C4-2B (cell line): ENCODE results near the gene DLG2.

Source experiments
- H3K27ac ChIP-seq: fragments of 450-650 bp; 2 replicates; pipeline ENCODE4 v1.5.1; 2017
- ZFX ChIP-seq: fragments of 450-650 bp; IDR thresholded peaks from 2 replicates; pipeline ENCODE4 v1.6.1; 2017
- TF ChIP-seq, protein P1 (sequence below): fragments of 450-650 bp; conservative IDR thresholded peaks from 2 replicates; pipeline ENCODE4 v1.5.1; 2017; ENCODE audit warnings: mild to moderate bottlenecking

DLG2 gene

DNA sequence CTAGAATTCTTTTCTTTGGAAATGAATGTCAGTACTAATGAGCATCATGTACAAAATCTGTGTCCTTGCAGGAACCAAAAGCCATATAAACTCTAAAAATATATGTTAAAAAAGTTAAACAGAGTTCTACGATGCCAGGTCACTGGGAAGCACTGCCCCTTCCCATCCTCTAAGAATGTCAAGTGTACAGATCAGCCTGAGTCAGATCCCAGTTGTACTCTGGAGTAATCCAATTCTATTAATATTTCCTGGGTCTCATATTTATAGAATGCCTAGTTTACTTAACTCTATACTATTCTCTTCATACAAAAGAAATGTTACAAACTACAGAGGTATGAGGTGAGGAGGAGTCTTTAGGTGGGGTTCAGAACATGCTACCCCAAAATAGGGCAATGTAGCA is 460.1 kb downstream of the DLG2 start:
- TF ChIP-seq, protein P1, sequence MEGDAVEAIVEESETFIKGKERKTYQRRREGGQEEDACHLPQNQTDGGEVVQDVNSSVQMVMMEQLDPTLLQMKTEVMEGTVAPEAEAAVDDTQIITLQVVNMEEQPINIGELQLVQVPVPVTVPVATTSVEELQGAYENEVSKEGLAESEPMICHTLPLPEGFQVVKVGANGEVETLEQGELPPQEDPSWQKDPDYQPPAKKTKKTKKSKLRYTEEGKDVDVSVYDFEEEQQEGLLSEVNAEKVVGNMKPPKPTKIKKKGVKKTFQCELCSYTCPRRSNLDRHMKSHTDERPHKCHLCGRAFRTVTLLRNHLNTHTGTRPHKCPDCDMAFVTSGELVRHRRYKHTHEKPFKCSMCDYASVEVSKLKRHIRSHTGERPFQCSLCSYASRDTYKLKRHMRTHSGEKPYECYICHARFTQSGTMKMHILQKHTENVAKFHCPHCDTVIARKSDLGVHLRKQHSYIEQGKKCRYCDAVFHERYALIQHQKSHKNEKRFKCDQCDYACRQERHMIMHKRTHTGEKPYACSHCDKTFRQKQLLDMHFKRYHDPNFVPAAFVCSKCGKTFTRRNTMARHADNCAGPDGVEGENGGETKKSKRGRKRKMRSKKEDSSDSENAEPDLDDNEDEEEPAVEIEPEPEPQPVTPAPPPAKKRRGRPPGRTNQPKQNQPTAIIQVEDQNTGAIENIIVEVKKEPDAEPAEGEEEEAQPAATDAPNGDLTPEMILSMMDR, result no peak
- TF ChIP-seq ZFX, result no peak
- H3K27ac ChIP-seq, result no peak overlapping the region

- no peak for TF ChIP-seq ZFX
- TF ChIP-seq, protein P1, result no peak
- no peak overlapping the region for H3K27ac ChIP-seq
Measured at GRCh38 chr11:85165819-85166218, 461.3 kb downstream of the DLG2 start.

- no peak overlapping the region for H3K27ac ChIP-seq
- no peak for TF ChIP-seq ZFX
- TF ChIP-seq, protein P1, result no peak
Measured at GRCh38 chr11:85164743-85165142, 462.4 kb downstream of the DLG2 start.

- H3K27ac ChIP-seq, result no peak overlapping the region
- no peak for TF ChIP-seq ZFX
- TF ChIP-seq, protein P1, result no peak
Measured at GRCh38 chr11:85154294-85154693, 472.9 kb downstream of the DLG2 start.

DNA sequence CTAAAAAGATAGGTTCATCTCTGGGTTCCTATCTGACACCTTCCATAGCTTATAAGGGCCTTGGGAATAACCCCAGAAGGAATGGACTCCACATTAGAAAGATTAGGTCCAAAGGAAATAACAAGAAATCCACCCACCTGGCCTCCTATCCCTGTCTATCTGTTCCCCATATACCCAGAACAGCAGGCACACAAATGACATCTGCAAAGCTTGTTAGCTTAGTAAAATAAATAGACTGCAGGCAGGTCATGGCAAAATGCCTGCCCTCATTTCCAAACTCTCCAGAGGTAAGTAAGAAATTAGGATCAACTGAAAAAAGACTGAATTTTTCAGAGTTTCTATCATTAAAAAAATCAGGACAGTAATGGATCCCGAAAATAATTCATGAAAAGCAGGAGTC is 489.5 kb downstream of the DLG2 start:
- TF ChIP-seq ZFX, result no peak
- TF ChIP-seq, protein P1, result no peak
- H3K27ac ChIP-seq, result no peak overlapping the region; the same call in 1 of the 2 replicates

- TF ChIP-seq, protein P1, result no peak
- TF ChIP-seq ZFX, result no peak
- H3K27ac ChIP-seq, result no peak overlapping the region
Measured at GRCh38 chr11:85133636-85134035, 493.5 kb downstream of the DLG2 start.

DNA sequence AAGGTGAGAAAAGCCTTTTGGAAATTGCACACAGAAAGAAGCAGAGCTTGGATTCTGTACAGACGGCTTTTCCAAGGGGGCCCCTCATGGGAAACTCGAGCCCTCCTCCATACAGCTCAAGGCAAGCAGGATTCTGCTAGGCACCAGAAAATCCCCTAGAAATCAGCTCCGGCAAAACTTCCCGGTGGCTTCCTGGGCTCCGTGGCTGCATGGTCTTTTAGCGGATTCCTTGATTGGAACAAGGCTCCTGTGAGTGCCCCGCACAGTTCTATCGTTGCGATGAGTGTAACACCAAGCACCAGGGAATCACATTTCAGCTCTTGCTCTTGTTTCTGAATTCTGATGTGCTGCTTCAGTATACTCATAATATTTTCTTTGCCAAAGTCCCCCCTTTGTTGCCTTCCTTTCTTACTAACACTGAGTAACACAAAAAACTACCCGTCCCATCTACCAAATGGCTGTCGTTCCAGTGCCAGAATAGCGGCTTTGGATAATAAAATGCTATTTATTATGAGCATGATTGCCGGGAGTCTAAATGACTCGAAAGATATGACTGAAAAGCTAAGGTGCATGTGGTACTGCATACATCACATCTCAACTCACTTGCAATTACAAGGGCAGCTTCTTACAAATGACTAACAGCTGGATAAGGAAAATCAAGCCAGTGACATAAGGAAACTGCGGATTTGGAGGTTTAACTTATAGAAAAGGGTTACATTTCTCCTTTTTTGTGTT is 494.1 kb downstream of the DLG2 start:
- TF ChIP-seq, protein P1, result no peak
- no peak for TF ChIP-seq ZFX
- no peak overlapping the region for H3K27ac ChIP-seq
